ENCODE data around the gene KASH5.

KASH5 gene

DNA sequence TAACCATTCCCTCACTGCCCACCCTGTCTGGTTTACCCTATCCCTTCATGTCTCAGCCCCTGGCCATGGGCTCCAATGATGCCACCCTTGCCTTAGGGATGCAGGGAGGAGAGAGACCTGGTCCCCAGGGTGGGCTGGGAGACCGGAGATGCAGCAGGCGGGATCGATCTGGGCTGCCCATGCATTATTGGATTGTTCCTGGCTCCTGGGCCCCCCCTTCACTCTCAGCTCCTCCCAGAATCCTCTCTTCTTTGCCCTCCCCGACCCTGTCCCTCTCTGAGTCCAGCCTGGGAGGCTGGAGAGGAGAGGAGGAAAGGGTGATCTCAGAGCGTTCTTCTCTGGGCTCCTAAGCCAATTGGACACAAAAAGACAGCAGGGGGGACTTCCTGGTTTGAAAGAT, 5.8 kb downstream of the KASH5 start:
- no peak for DNase-seq

DNA sequence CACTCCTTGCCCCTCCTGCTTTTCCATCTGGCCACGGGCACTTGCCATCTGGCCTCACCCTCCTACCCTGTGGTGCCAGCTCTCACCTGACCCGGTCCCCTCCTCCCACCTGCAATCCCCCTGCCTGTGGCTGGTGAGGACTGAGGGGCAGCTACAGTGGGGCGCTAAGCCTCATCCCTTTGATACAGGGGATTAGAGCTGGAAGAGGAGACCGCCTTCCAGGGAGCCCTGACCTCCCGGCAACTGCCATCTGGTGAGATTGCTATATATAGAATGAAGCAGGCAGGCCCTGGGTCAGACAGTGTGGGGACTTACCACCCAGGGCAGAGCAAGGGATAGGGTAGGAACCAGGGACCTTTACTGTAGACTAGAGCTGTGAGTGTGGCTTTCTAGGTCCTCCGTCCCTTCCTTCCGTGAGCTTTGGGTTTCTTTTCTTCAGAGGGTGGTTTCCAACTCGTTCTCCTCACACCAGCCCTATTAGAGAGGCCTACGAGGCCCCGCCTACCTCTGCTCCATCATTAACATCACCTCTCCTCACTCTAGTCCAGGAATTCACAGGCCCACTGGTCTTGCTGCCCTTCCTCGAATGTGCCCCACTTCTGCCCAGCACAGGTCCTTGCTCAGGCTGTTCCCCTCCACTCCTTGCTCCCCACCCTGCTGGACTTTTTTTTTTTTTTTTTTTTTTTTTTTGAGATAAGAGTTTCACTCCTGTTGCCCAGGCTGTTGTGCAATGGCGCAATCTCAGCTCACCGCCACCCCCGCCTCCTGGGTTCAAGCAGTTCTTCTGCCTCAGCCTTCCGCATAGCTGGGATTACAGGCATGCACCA, 7.7 kb downstream of the KASH5 start:
- no peak for DNase-seq

DNA sequence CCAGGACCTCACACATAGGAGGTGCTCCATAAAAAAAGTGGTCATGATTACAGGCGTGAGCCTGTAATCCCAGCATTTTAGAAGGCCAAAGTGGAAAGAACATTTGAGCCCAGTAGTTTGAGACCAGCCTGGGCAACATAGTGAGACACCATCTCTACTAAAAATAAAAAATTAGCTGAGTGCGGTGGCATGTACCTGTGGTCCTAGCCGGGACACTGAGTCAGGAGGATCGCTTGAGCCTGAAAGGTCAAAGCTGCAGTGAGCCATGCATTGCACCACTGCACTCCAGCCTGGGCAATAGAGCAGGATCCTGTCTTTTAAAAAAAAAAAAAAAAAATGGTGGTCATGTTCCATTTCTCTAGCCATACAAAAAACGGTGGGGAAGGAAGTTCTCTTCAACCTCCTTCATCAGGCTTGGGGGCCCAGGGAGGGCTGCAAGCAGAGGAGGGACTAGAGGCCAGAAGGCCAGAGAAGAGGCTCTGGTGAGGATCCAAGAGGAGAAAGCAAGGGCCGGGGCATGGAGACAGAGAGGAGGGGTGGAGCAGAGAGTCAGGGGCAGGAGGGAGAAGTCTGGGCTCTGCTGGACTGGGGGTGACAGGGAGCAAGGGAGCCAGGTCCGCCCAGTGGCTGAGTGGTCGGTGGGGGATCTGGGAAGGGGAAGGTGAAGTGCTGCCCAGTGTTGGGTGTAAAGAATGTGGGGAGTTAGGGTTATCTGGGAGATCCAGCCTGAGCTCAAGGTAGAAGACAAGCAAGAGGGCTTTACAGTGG, 8.9 kb downstream of the KASH5 start:
- no peak for DNase-seq

DNA sequence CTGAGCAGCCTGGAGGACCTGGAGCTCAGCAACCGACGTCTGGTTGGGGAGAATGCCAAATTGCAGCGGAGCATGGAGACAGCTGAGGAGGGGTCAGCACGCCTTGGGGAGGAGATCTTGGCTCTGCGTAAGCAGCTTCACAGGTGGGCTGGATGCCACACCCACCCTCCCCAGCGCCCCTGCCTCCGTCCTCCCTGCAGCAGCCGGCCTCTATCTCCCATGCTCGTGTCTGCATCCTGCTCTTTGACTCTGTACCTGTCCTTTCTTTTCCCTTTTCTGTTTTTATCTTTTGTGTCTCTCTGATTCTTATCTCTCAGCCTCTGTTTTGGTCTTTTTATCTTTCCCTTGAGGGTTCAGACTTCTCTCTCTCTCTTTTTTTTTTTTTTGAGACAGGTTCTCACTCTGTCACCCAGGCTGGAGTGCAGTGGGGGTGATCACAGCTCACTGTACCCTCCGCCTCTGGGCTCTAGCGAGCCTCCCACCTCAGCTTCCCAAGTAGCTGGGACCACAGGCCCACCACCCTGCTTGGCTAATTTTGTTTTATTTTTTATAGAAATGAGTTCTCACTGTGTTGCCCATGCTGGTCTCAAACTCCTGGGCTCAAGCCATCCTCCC, 10.1 kb downstream of the KASH5 start:
- DNase-seq, result no peak

DNA sequence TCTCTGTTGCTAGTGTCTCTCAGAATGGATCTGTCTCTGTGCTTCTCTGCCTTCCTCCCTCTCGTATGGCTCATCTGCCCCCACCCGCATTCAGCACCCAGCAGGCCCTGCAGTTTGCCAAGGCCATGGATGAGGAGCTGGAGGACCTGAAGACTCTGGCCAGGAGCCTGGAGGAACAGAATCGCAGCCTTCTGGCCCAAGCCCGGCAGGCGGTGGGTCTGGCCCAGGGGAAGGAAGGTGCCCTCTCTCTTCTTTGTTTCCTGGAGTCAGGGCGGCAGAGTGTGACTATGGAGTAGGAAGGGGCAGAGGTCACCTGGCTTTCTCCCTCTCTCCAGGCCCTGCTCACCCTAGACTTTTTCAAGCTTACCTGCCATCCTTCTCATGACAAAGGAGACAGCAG, 10.9 kb downstream of the KASH5 start:
- DNase-seq, result no peak

DNA sequence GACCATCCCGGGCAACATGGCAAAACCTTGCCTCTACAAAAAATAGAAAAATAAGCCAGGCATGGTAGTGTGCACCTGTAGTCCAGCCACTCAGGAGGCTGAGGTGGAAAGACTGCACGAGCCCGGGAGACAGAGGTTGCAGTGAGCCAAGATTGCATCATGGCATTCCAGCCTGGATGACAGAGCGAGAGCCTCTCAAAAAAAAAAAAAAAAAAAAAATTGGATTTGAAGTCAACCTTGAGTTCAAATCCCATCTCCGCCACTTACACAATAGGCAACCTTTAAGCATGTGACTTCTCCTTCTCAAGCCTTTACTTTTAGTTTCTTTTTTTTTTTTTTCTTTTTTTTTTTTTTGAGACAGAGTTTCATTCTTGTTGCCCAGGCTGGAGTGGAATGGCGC, 12.0 kb downstream of the KASH5 start:
- DNase-seq, result no peak

DNA sequence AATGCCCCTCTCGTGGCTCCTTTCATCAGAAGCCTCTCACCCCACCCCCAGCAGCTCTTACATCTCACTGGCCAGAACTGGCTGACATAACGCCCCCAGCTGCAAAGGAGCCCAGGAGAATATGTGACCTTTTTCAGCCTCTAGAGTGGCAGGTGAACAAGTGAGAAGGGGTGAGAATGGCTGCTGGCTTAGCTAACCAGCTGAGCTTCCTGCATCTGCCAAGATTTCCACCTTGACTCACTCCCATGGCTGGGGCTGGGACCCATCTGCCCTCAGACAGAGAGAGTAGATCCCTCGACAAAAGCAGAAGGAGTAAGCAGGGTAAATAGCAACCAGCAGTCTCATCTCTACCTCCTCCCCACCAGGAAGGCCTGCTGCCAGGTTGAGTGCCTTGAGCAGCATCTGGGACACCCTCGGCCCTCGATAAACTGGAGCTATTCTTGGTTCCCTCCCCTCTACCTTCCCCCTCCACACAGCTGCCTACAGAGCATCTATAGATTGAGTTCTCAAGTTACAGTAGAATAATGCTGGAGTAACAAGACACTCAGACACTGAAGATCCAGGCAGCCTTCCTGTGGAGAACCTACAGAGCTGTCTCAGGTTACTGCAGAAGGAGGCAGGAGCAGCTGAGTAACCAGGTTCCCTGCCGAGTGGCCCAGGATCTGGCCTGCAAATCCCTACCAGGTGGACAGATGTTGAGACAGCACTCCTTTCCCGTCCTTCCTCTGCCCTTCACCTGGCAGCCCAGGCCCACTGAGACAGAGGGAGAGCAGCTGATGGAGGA, 15.5 kb downstream of the KASH5 start:
- no peak for DNase-seq

DNA sequence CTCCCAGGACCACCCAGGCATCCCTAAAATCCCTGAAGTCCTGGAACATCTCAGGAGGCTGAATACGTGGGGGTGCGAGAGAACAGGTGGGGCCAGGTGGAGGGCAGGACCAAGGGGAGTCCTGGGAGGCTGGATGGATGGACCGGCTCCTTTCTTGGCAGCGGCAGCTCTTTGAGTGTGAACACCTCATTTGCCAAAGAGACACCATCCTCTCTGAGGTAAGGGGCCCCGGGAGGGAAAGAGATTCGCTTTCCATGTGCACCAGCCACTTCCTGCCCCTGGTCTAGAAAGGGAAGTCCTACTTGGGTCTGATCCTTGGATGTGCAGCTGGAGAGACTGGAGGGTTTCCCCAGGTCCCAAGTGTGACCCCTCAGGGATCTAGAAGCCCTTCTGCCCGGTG, 19.0 kb downstream of the KASH5 start:
- DNase-seq, result no peak

DNA sequence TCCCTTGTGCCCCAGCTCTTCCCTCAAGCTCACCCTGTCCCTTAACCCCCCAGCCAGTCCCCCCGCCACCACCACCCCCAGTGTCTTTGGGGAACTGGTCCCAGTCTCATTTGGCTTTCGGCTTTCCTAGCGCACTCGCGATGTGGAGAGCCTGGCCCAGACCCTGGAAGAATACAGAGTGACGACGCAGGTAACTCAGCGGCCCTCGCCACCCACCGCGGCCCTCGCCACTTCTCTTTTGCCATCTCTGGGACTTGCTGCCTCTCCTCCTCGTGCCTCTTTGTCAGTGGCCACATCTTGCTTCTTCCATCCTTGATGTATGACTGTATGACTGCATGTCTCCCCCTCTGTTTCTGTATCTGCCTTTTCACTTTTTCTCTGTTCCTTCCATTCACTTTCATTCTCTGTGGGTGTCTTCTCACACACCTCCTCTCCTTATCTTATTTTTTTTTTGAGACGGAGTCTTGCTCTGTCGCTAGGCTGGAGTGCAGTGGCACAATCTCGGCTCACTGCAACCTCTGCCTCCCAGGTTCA, 19.5 kb downstream of the KASH5 start:
- no peak for DNase-seq

DNA sequence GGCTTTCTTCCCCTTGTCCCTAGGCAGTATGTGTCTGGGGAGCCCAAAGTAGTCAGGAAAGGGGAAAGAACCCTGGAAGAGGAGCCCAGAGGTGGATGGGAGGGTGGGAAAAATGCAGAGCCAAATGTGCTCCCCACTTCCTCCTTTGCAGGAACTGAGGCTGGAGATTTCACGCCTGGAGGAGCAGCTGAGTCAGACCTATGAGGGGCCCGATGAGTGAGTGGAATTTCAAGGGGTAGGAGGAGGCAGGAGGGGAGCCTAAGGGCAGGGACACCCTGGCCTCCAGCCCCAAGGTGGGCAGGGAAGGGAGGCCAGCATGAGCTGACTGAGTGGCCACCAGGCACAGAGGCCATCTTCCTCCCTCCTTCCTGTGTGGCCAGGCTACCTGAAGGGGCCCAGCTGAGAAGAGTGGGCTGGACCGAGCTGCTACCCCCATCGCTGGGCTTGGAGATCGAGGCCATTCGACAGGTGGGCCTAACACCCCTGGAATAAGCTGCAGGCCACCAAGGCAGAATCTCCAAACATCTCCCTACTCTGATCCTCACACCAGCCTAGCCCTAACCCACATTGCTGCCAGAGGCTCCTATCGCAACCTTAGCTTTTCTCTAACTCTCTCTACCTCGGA, 20.9 kb downstream of the KASH5 start:
- no peak for DNase-seq

DNA sequence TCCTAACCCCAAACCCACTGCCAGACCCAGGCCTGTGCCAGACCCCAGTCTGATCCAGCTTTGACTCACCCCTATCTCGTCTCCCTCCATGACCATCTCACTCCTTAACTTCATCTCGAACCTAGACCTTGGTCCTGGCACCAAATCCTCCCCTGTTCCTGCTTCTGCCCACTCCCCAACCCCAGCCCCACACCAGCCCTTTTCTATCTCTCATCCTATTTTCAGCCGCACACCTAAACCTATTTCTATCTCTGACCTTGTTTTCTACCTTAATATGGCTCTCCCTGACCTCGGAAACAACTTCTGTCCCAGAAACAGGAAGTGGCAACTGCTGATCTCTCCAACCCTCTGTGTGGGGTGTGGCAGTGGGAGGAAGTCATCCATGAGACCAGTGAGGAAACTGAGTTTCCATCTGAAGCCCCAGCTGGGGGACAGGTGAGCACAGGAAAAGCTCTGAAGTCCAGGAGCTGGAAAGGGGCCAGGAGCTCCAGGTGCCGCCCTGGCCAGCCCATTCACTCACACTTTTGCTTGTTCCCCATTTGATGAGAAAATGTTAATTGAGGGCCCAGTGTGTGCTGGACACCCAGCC, 21.5 kb downstream of the KASH5 start:
- DNase-seq, result no peak

DNA sequence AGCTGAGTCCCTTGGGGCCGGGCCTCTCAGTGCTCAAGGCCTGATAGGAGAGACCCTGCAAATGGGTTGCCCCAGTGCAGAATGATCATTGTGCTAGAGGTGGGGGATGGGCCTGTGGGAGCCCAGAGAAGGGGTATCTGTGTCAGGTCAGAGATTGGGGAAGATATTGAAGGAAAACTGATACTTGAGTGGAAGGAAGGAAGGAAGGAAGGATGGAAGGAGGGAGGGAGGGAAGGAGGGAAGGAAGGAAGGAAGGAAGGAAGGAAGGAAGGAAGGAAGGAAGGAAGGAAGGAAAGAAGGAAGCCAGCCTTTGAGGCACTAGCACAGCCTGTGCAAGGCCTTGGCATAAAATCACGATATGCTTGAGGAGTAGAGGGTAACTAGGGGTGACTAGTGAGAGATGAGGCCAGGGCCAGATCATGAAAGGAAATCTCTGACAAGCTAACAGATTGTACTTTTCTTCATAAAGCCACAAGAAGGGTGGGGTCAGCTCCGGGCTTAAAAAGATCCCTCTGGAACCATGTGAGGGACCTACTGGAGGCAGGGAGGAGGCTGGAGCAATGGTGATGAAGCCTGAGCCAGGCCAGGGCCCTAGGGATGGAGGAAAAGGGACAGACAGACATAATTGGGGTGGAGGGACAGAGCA, 23.8 kb downstream of the KASH5 start:
- DNase-seq, result no peak

DNA sequence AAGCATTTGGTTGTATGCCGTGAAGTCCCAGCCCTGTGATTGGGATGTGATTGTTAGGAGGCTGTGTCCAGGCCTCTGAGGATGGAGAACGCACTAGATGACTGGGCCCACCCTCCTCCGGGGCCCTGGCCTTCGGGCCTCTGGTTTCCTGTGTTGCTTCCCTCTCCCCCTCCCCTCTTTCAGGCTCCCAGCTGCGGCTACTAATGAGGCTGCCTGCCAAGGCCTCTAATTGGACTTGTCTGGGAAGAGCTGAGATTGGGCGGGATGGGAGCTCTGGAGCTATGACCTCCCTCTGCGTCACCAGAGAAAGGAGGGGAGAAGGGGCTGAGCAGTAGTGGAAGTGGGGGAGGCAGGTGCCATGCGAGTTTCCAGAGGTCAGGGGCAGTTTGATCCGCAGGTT, 25.3 kb downstream of the KASH5 start:
- no peak for DNase-seq

DNA sequence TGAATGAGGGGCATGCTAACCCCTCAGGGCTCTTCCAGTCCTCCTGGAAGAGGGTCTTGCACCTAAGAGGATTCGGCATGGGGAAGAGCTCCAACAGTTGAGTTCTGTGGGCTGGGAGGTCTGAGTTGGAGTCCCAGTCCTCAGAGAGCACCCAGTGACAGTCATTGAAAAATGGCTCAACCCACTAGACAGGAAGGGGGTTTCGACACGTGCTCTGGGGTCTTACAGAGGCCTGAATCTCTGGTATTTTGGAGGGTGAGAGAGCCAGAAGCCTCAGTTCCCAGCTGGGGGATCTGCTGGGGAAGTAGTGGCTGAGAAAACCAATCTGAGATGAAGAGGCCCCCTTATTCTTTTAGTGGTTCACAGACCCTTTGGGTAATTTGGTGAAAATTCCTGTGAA, 26.2 kb downstream of the KASH5 start:
- DNase-seq, result no peak

DNA sequence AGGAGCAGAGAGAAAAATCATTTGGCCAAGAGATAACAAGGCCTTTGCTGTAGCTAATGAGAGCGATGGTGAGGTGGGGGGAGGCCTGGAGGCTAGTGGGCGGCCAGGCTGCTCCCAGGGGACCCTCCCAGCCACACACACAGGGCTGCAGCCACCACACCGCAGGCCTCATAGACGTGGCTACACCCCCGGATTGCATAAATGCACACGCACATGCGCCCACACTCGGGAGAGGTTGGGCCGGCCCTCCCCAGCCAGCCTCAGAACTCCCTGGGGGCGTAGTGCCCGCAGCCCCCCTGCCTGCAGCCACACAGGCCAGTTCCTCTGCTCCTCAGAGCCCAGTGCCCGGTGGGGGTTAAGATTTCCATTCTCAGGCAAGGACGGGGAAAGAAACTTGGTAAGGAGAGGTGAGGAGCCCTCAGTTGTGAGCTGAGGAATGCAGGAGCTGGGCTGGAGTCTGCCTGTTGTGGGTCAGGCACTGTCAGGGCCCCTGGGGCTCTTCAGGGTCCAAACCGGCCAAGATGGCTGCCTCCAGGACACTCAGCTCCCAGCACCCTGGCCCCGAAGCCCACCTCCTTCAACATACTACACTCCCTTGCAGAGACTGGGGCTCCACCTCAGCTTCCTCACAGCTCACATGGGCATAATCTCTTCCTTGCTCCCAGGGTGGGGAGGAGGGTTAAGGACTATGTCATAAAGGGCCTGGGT, 27.2 kb downstream of the KASH5 start:
- DNase-seq, result peak in 1 of 56 donors; percentile 3

DNA sequence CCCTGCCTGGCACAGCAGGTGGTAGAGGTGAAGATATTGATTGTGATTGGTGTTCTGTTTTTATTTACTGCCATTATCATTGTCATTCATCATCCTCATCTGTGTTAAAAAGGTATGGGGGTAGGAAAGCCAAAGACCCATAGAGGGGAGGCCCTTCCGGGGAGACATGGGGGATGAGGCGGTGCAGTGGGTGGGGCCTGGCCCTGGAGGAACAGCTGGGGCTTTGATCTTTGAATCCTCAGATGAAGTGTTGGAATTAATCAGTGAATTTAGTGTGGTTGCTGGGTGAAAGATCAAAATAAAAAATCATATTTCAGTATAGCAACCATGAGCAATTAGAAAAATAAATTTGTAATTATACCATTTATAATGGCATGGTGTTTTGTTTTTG, 27.8 kb downstream of the KASH5 start:
- no peak for DNase-seq

DNA sequence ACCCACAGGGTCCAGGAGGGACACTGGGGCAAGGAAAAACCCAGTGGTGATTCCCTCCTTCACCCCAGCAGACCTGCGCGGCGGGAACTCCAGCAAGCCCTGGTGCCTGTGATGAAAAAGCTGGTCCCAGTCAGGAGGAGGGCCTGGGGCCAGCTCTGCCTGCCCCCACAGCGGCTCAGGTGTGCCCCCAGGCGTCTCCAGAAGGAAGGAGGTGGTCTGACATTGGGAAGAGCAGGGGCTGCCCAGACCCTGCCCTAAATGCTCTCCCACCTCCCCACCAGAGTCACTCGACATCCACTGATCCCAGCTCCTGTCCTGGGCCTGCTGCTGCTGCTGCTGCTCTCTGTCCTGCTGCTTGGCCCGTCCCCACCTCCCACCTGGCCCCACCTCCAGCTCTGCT, 29.0 kb downstream of the KASH5 start:
- DNase-seq, result no peak

DNA sequence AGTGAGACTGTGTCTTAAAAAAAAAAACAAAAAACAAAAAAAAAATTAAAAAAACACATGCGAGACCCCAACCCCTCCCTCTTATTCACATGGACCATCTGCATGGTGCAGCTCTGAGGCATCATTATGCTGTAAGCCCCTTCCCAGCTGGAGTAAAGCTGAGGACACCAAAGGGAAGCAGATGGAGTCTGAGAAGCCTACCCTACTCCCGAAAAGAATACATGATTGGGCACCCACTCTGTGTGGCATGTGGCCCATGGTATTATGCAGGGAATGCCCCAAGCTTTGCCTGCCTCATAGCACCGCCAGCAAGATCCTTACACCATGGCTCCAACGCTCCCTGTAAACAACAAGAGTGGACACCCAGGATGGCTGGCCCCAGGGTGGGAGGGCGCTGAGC, 30.5 kb downstream of the KASH5 start:
- DNase-seq, result no peak

DNA sequence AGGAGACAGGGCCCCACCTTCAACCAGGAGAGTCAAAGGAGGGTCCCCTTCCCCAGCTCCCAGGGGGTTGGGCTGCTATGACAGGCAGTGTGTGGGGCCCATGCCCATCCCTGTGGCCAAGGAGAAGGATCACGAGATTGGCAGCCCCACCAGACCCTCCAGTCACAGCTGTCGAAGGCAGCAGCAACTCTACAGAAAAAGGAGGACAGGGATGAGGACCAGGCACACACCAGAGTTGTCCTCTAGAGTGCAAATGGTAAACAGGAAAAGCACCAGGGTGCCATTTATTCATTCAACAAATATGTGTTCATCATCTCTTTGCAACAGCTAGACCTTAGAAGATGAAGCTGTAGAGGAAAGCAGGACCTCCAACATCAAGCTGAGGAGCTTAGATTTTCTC, 31.1 kb downstream of the KASH5 start:
- DNase-seq, result no peak

Measured in amygdala (tissue), 56 donors.